HG03378 (cell line): ENCODE measurements around the gene TMEM132E.

ENCODE experiments used
- ATAC-seq: cut with Tn5 transposase; IDR thresholded peaks from one replicate; pipeline ENCODE4 v1.9.1; 2021; ENCODE audit warnings: mild to moderate bottlenecking, moderate library complexity; ENCODE audit not compliant: unreplicated experiment

The TMEM132E gene

DNA sequence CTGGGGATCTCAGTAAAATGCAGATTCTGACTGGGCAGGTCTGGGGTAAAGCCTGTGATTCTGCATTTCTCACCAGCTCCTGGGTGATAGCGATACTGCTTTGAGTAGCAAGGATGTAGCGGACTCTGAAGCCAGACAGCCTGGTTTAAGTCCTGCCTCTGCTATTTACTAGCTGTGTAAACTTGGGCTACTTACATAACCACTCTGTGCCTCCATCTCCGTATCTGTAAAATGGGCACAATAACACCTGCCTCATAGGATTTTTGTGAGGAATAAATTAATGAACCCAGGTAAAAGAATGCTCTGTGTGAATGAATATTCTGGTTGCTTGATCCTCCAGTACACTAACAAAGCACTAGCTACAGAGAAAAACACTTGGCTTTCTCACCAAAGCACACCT is 54.4 kb downstream of the TMEM132E start:
- ATAC-seq: no peak

DNA sequence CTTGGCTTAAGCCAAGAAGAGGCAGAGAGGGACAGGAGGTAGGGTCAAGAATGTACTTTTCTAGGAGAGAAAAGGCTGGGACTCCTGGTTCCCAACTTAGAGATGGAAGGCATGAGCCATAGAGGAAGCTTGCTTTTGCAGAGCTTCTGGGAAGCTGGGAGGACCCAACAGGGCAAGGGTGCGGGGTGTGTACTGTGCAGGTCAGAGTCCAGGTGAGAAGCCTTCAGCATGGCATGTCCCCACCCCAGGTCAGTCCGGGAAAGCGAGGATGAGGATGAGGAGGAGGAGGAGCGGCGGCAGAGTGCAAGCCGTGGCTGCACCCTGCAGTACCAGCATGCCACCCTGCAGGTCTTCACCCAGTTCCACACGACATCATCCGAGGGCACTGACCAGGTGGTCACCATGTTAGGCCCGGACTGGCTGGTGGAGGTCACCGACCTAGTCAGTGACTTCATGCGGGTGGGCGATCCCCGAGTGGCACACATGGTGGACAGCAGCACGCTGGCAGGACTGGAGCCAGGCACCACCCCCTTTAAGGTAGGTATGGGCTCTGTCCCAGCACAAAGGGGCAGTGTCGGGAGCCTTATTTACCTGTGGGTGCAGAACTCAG is 55.3 kb downstream of the TMEM132E start:
- ATAC-seq: no peak

DNA sequence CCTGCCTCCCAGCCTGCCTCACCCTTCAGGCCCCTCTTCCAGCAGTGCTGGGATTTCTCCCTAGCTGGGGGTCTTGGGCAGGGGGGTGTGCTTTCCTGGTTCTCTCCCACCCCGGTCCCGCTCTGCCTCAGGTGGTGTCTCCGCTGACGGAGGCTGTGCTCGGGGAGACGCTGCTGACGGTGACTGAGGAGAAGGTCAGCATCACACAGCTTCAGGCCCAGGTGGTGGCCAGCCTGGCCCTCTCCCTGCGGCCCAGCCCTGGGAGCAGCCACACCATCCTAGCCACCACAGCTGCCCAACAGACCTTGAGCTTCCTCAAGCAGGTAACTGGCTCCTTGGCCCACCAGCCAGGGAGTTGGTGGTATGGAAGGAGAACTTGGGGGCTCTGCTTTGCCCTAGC is 56.5 kb downstream of the TMEM132E start:
- ATAC-seq: no peak

- no peak for ATAC-seq
Measured at GRCh38 chr17:34637041-34637547, 57.7 kb downstream of the TMEM132E start.

GRCh38 chr17:34637548-34638525 is 58.5 kb downstream of the TMEM132E start:
- ATAC-seq: no peak

GRCh38 chr17:34638526-34639260 is 59.3 kb downstream of the TMEM132E start:
- no peak for ATAC-seq

GRCh38 chr17:34639706-34640425 is 60.5 kb downstream of the TMEM132E start:
- no peak for ATAC-seq

DNA sequence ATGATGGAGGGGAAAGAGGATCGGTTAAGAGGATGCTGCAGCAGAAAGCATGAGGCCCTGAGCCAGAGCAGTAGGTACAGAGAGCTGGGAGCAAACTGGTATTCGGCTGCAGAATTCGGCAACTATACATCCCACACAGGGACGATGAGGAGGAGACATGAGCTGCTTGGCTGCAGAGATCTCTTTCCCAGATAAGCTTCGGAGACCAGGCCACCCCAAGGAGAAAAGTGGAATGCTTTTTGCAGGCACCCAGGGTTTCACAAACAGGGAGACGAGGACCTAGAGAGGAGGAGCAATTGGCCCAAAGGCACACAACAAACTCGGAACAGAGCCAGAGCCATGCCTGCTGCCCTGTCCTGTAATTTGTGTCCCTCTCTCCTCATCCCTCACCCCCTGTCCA is 62.0 kb downstream of the TMEM132E start:
- no peak for ATAC-seq

GRCh38 chr17:34644941-34645550 is 65.7 kb downstream of the TMEM132E start:
- ATAC-seq: no peak

DNA sequence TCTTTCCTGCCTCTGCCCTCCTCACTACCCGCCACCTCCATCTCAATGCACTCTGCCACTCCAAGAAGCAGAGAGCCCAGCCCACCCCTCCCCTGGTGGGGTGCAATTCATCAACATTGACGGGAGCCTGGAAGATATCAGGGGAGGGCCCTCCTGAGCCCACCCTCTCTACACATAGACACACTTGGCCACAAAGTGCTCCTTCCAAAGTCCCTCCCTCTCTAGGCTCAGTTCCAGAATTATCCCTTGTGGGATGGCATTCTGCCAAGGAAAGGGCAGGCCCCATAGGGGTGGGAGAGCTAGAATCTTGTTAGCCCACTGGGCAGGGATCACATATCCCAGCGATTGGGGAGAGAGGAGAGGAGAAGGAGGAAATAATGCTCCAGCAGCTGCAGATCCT is 66.2 kb downstream of the TMEM132E start:
- ATAC-seq: no peak

GRCh38 chr17:34647511-34647910 is 68.1 kb downstream of the TMEM132E start:
- ATAC-seq: no peak

GRCh38 chr17:34650051-34650750 is 70.8 kb downstream of the TMEM132E start:
- ATAC-seq: no peak

DNA sequence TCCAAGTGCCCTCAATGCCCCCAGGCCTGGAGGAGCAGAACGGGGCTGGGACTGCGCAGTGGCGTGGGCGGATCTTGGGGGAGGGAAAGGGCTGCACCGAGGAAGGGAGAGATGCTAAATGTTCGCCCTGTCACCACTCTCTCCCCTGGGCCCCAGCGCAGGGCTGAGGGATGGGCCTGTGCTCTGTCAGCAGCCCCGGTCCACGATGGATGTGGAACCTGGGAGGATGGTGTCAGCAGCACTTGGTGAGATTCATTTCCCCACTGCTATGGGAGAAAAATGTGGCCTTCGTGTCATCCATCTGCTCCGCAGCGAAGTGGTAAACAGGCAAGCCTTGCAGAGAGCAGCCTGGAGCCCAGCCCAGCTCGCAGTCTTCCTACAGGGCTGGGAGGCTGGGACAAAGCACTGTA is 72.0 kb downstream of the TMEM132E start:
- no peak for ATAC-seq

- no peak for ATAC-seq
Measured at GRCh38 chr17:34652021-34652555, 72.7 kb downstream of the TMEM132E start.

DNA sequence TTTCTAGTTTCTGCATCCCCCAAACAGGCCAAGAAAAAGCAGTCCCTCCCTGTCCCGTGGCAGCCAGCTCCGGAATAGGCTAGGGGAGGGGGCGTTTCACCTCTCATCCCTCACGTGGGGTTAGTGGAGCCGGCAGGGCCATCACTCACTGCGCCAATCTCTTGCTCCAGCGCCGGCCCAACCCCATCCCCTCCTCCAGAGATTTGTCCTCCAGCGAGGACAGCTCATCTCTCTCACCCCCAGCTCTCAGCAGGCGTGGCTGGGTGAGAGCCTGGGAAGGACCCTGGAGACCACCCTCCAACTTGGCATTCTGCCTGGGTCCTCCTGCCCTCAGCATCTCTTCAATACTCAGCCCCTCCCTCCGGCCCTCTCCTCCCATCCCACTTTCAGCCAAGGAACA is 74.1 kb downstream of the TMEM132E start:
- no peak for ATAC-seq

DNA sequence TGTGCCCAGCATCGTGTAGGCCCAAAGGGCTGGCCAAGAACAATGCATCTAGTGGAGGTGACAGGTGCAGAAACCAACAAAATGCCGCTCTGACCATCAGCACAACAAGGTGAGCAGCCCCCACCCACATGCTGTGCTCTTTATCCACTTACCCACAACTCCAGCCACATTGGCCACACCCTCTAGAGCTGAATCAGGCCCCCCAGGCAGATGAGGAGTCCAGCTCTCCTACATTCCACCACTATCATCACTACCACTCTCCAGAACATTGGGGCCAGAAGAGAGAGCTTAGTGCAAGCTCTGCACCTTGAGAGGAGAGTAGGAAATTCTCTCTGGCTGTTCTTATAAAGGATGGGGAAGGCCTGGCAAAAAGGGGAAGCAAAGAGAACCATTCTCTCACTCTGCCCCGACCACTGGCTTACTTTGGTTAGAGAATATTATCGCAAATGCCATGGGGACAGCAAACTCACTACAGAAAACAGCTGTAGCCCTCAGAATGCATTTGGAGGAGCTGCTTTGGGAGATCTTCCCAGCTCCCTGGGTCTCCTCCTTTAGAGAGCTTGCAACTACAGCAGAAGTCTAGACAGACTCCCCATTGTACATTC is 75.0 kb downstream of the TMEM132E start:
- no peak for ATAC-seq

DNA sequence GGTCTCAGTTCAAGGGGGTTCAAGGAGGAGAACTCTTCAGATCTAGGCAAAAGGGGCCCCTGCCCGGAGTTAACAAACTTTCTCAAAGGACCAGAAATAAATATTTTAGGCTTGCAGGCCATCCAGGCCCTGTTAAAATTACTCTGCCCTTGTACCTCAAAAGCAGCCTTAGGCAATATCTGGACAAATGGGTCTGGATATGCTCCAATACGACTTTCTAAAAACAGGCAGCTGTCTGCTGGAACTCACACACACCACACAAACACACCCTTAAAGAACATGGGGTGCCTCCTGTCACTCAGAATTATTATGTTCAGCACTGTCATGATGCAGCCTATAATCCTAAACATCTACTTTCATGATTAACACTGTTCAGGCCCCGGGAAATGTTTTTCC is 75.5 kb downstream of the TMEM132E start:
- ATAC-seq: no peak

GRCh38 chr17:34656801-34657200 is 77.4 kb downstream of the TMEM132E start:
- ATAC-seq: no peak
